T-helper 2 cell treated with Interferon-gamma antibody and Interleukin-4, amounts not matched to agents 5 μg/mL and 100 μg/mL, for 36 hours (primary cell): ENCODE data around the gene TFDP1.

Experiments
- DNase-seq: peaks from one replicate; pipeline ENCODE4 v3.0.0; 2021; ENCODE audit warnings: low spot score
- H3K27ac Mint-ChIP-seq: one replicate; pipeline ENCODE4 v1.8.0; 2021; ENCODE audit warnings: mild to moderate bottlenecking, mixed read lengths
- H3K27me3 Mint-ChIP-seq: one replicate; pipeline ENCODE4 v1.8.0; 2021; ENCODE audit warnings: low read depth, mixed read lengths
- H3K36me3 Mint-ChIP-seq: one replicate; pipeline ENCODE4 v1.8.0; 2021; ENCODE audit warnings: low read depth, mixed read lengths
- H3K4me1 Mint-ChIP-seq: one replicate; pipeline ENCODE4 v1.8.0; 2021; ENCODE audit warnings: low read depth, mixed read lengths
- H3K4me3 Mint-ChIP-seq: one replicate; pipeline ENCODE4 v1.8.0; 2022; ENCODE audit warnings: mild to moderate bottlenecking, moderate library complexity, mixed read lengths
- H3K9me3 Mint-ChIP-seq: one replicate; pipeline ENCODE4 v1.8.0; 2021; ENCODE audit warnings: mixed read lengths

The TFDP1 gene

DNA sequence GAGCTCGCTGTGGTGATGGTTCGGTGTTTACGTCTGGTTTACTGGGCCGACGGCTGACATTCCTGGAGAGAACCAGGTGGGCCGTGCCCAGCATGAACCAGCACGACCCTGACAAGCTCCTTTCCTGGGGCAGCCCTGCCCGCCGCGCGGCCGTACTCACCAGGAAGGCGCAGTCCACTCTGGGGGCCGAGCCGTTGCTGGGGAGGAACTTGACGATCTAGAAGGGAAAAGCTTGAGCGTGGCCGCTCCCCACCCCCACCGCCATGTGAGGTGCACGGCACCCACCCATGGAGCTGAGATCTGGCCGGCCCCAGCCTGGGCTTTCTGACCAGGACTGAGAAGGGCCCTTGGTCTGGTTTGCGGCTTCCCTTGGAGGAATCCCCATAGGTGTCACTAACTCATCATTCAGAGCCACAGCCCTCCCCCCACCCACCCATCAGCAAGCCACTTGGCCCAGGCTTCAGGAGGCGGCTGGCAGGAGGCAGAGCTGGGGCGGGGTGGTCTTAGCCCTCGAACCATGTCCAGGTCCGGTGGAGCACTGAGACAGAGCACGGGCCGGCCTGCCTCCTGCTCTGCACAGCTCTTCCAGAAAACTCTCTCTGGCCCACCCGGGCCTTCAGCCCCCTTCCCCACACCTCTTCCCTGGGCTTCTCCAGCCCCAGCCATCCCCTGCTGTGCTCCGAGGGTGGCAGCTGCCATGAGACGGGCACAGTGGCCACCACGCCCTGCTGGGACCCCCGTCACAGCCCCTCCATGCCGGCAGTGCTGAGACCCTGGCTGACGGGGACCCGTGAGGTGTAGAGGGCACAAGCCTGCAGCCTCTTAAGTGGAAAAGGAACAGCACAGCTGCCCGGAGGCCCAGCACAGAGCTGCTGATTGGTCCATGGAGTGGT, 67.2 kb downstream of the TFDP1 start:
- Mint-ChIP-seq H3K36me3 (no peaks in the 10 kb centered on the region), H3K4me3 (no peak overlapping the region), H3K9me3 (no peaks in the 10 kb centered on the region), H3K27ac (no peak overlapping the region), H3K27me3 (no peaks in the 10 kb centered on the region), H3K4me1 (no peaks in the 10 kb centered on the region)
- no peak for DNase-seq

- Mint-ChIP-seq H3K27me3 (no peaks in the 10 kb centered on the region), H3K4me1 (no peaks in the 10 kb centered on the region), H3K9me3 (no peaks in the 10 kb centered on the region), H3K4me3 (no peak overlapping the region), H3K27ac (no peak overlapping the region), H3K36me3 (no peaks in the 10 kb centered on the region)
- no peak for DNase-seq
Measured at GRCh38 chr13:113652404-113653263, 68.1 kb downstream of the TFDP1 start.

DNA sequence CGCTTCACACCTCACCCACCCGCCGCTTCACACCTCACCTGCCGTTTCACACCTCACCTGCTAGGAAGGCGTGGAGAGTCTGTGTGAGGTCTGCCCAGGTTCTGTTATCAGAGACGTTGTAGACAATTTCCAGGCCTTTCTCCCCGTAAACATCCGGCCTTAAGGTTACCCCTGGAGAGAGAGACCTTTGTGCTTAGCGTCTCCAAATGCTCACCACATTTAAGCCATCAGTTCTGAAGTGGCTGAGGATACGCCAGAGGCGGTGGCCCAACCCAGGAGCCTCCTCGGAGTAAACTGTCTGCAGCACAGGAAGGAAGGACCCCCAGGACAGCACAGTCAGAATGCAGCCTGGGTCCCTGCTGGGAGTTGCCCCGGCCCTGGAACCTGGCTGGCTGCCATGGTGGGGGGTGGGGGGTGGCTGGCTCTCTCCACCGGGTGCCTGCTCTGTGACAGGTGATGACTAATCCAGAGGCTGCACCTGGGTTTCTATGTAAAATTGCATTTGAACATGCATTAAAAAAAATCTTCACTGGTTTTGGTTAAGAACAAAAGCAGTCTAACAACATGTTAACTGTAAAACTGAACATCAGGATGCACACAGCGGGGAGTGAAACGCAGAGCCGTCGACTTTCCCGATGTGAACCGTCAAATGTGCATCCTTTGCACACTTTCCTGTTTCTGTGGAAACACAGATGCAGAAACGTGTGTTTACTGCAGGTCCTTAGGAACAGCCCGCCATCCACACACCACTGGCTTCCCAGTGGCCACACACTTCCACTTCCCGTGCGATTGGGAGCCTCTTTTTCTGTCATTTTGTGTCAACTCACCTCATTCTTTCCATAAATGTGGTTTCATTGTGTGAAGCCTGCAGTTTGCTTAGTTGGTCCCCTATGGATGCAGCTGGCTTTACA, 69.0 kb downstream of the TFDP1 start:
- H3K9me3 Mint-ChIP-seq: no peaks in the 10 kb centered on the region
- H3K27me3 Mint-ChIP-seq: no peaks in the 10 kb centered on the region
- no peak overlapping the region for H3K27ac Mint-ChIP-seq
- H3K4me3 Mint-ChIP-seq: no peak overlapping the region
- DNase-seq: no peak
- H3K36me3 Mint-ChIP-seq: no peaks in the 10 kb centered on the region
- no peaks in the 10 kb centered on the region for H3K4me1 Mint-ChIP-seq

GRCh38 chr13:113654175-113654560, 69.6 kb downstream of the TFDP1 start:
- no peak overlapping the region for H3K27ac Mint-ChIP-seq
- H3K27me3 Mint-ChIP-seq: no peaks in the 10 kb centered on the region
- H3K4me3 Mint-ChIP-seq: no peak overlapping the region
- H3K36me3 Mint-ChIP-seq: no peaks in the 10 kb centered on the region
- DNase-seq: no peak
- H3K9me3 Mint-ChIP-seq: no peaks in the 10 kb centered on the region
- H3K4me1 Mint-ChIP-seq: no peaks in the 10 kb centered on the region

- Mint-ChIP-seq H3K9me3 (no peaks in the 10 kb centered on the region), H3K27me3 (no peaks in the 10 kb centered on the region), H3K4me1 (no peaks in the 10 kb centered on the region), H3K36me3 (no peaks in the 10 kb centered on the region), H3K4me3 (no peak overlapping the region), H3K27ac (no peak overlapping the region)
- no peak for DNase-seq
Measured at GRCh38 chr13:113654591-113655345, 70.2 kb downstream of the TFDP1 start.

DNA sequence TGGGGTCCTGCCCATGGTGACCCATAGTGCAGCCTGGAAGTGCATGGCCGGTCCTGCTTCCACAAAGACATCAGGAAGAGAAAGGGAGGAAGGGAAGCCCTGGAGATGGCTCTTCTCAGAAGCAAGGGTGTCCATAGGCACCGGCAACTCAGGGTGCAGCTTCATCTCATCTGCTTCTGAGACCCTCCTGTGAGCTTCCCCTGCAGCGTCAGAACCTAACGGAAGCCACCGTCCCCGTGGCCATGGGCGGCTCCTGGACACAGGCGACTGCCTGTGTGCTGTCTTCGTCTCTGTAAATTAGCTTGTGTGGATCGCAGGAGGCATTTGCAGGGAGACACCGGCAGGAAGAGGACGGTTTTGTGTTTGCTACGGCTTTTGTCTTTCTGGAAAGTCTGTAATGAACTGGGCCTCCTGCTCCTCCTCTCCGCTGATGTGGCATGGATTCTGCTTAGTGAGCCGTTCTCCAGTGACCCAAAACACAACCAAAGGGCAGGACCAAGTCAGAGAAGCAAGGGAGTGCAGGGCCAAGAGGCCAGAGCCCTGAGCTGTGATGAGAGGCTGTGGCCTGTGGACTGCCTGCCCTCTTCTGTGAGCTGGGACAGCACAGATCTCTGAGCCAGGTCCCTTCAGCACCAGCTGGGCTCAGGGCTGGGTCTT, 70.9 kb downstream of the TFDP1 start:
- Mint-ChIP-seq H3K4me1 (no peaks in the 10 kb centered on the region), H3K9me3 (no peaks in the 10 kb centered on the region), H3K36me3 (no peaks in the 10 kb centered on the region), H3K4me3 (no peak overlapping the region), H3K27ac (no peak overlapping the region), H3K27me3 (no peaks in the 10 kb centered on the region)
- DNase-seq: no peak

- no peak overlapping the region for H3K27ac Mint-ChIP-seq
- H3K9me3 Mint-ChIP-seq: peaks cover 6% of the 10 kb centered on the region
- no peaks in the 10 kb centered on the region for H3K36me3 Mint-ChIP-seq
- no peaks in the 10 kb centered on the region for H3K27me3 Mint-ChIP-seq
- H3K4me1 Mint-ChIP-seq: no peaks in the 10 kb centered on the region
- no peak overlapping the region for H3K4me3 Mint-ChIP-seq
- no peak for DNase-seq
Measured at GRCh38 chr13:113656003-113656588, 71.5 kb downstream of the TFDP1 start.

- no peak for DNase-seq
- Mint-ChIP-seq H3K4me3 (no peak overlapping the region), H3K27ac (no peak overlapping the region), H3K36me3 (no peaks in the 10 kb centered on the region), H3K9me3 (peaks cover 14% of the 10 kb centered on the region), H3K27me3 (no peaks in the 10 kb centered on the region), H3K4me1 (no peaks in the 10 kb centered on the region)
Measured at GRCh38 chr13:113656831-113657671, 72.5 kb downstream of the TFDP1 start.

- Mint-ChIP-seq H3K27me3 (no peaks in the 10 kb centered on the region), H3K4me3 (no peak within 1 kb of the TSS), H3K4me1 (no peaks in the 10 kb centered on the region), H3K9me3 (peaks cover 14% of the 10 kb centered on the region), H3K27ac (no peak within 1 kb of the TSS), H3K36me3 (no peaks in the 10 kb centered on the region)
- no peak for DNase-seq
Measured at GRCh38 chr13:113657851-113658741, 73.5 kb downstream of the TFDP1 start, which contains the start of gene ATP4B. ATP4B (minus strand) TSS chr13:113658198; CDS start chr13:113658144, 54 bp downstream.

DNA sequence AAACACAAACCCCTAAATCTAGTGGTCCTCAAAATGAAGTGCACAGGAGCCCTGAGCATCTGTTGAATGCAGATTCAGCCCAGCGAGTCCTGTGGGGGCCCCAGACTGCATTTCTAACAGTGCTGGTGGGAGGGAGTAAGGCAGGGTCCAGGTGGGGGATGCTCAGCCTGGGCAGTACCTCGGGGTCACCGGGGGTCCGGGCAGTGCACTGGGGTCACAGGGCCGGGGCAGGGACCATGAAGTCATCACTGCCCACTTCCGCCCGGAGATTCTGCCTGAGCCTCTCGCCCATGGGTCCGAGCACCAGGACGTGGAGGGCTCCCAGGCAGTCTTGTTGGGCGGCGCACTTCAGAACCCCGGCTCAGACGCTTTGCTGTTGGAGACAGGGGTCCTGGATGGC, 74.3 kb downstream of the TFDP1 start:
- no peaks in the 10 kb centered on the region for H3K4me1 Mint-ChIP-seq
- peaks cover 14% of the 10 kb centered on the region for H3K9me3 Mint-ChIP-seq
- no peaks in the 10 kb centered on the region for H3K36me3 Mint-ChIP-seq
- no peaks in the 10 kb centered on the region for H3K27me3 Mint-ChIP-seq
- no peak overlapping the region for H3K4me3 Mint-ChIP-seq
- H3K27ac Mint-ChIP-seq: no peak overlapping the region
- no peak for DNase-seq

GRCh38 chr13:113659337-113659736, 74.8 kb downstream of the TFDP1 start:
- DNase-seq: no peak
- Mint-ChIP-seq H3K4me3 (no peak overlapping the region), H3K4me1 (no peaks in the 10 kb centered on the region), H3K36me3 (no peaks in the 10 kb centered on the region), H3K27me3 (no peaks in the 10 kb centered on the region), H3K27ac (no peak overlapping the region), H3K9me3 (peaks cover 14% of the 10 kb centered on the region)
